ENCODE results near the gene XIRP1.

The XIRP1 gene

DNA sequence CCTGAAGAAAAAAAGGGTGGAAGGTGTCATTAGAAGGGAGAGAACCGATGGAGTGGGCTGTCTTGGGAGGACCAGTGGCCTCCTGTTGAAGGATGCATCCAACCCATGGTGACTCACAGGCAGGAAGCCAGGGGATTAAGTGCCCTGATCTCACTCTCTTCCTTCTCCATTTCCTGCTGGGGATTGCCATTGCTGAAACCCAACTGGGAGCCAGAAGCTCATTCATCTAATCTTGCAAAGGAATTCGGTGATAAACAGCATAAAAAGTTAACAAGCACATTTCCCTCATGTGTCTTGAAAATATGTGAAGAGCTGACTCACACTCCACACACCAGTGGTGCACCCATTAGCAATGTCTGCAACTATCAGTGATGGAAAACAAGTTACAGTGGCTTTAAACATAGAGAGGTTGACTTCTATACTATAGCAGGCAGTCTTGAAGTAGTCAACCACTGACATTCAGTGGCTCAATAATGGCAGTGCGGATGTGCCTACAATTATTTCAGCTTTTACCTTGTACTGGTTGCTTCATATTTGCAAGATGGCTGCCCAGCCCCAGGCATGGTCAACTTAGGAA, 26.2 kb downstream of the XIRP1 start:
- no peak overlapping the region for H3K27ac ChIP-seq (ENCODE audit: low read length)
- no peak overlapping the region for H3K9ac ChIP-seq (ENCODE audit: low read length)
- H3K27me3 ChIP-seq (ENCODE audit: low read depth, low read length) = no peaks in the 10 kb centered on the region
- no peaks in the 10 kb centered on the region for H3K36me3 ChIP-seq (replicated peaks; ENCODE audit: low read depth, low read length)
- no peaks in the 10 kb centered on the region for H3K79me2 ChIP-seq (ENCODE audit: low read length)
- no peak overlapping the region for H3K4me3 ChIP-seq (ENCODE audit: low read length)
- H3K4me2 ChIP-seq (ENCODE audit: low read length) = no peak overlapping the region
- no peaks in the 10 kb centered on the region for H3K9me3 ChIP-seq (ENCODE audit: insufficient read depth, low read length)
- no peaks in the 10 kb centered on the region for H3K4me1 ChIP-seq (ENCODE audit: low read length)
- H4K20me1 ChIP-seq (ENCODE audit: insufficient read depth, low read length) = no peaks in the 10 kb centered on the region
- no peak overlapping the region for H2AFZ ChIP-seq (ENCODE audit: low read depth, low read length)
- TF ChIP-seq EZH2phosphoT487 (IDR thresholded peaks at IDR 0.05; ENCODE audit: low read depth) (no peak), CTCF (IDR thresholded peaks at IDR 0.05; ENCODE audit: low read depth, low read length) (peak; percentile 32; the same call in 1 of the 2 replicates)

DNA sequence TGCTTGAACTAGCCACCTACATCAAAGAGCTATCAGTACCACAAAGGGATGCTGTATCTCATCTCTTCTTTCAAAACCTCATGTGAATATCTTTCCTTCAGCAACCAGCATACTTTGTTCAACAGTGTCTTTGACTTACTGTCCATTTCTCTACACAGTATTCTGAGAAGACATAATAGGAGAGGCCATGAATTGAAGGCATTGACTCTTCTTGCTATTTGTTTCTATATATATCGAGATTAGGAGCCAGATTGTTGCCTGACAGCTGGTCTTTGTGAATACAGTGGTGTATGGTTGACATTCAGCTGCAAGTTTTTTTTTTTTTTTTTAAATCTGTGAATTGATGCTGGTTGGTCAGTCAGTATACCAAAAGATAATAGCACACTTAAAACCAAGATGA, 26.9 kb downstream of the XIRP1 start:
- no peaks in the 10 kb centered on the region for H3K4me1 ChIP-seq (ENCODE audit: low read length)
- no peaks in the 10 kb centered on the region for H3K36me3 ChIP-seq (replicated peaks; ENCODE audit: low read depth, low read length)
- no peaks in the 10 kb centered on the region for H4K20me1 ChIP-seq (ENCODE audit: insufficient read depth, low read length)
- no peak overlapping the region for H3K9ac ChIP-seq (ENCODE audit: low read length)
- no peak overlapping the region for H3K4me3 ChIP-seq (ENCODE audit: low read length)
- no peak overlapping the region for H2AFZ ChIP-seq (ENCODE audit: low read depth, low read length)
- TF ChIP-seq CTCF (IDR thresholded peaks at IDR 0.05; ENCODE audit: low read depth, low read length) (no peak), EZH2phosphoT487 (IDR thresholded peaks at IDR 0.05; ENCODE audit: low read depth) (no peak)
- no peaks in the 10 kb centered on the region for H3K79me2 ChIP-seq (ENCODE audit: low read length)
- H3K27ac ChIP-seq (ENCODE audit: low read length) = no peak overlapping the region
- H3K9me3 ChIP-seq (ENCODE audit: insufficient read depth, low read length) = no peaks in the 10 kb centered on the region
- H3K27me3 ChIP-seq (ENCODE audit: low read depth, low read length) = no peaks in the 10 kb centered on the region
- no peak overlapping the region for H3K4me2 ChIP-seq (ENCODE audit: low read length)

DNA sequence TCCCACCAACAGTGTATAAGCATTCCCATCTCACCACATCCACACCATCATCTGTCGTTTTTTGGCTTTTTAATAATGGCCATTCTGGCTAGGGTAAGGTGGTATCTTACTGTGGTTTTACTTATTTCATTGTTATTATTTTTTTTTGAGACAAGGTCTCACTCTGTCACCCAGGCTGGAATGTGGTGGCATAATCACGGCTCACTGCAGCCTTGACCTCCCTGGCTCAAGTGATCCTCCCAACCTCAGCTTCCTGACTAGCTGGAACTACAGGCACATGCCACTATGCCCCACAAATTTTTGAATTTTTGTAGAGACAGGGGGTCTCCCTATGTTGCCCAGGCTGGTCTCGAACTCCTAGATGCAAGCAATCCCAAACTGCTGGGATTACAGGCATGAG, 28.0 kb downstream of the XIRP1 start:
- Histone ChIP-seq H3K4me1 (ENCODE audit: low read length) (no peaks in the 10 kb centered on the region), H3K79me2 (ENCODE audit: low read length) (no peaks in the 10 kb centered on the region), H3K9ac (ENCODE audit: low read length) (no peak overlapping the region), H3K9me3 (ENCODE audit: insufficient read depth, low read length) (no peaks in the 10 kb centered on the region), H2AFZ (ENCODE audit: low read depth, low read length) (no peak overlapping the region), H3K36me3 (replicated peaks; ENCODE audit: low read depth, low read length) (no peaks in the 10 kb centered on the region), H3K4me3 (ENCODE audit: low read length) (no peak overlapping the region), H3K27ac (ENCODE audit: low read length) (no peak overlapping the region), H3K27me3 (ENCODE audit: low read depth, low read length) (no peaks in the 10 kb centered on the region), H3K4me2 (ENCODE audit: low read length) (no peak overlapping the region), H4K20me1 (ENCODE audit: insufficient read depth, low read length) (no peaks in the 10 kb centered on the region)
- no peak for TF ChIP-seq EZH2phosphoT487 (IDR thresholded peaks at IDR 0.05; ENCODE audit: low read depth)
- TF ChIP-seq CTCF (IDR thresholded peaks at IDR 0.05; ENCODE audit: low read depth, low read length) = no peak

- Histone ChIP-seq H3K79me2 (ENCODE audit: low read length) (no peaks in the 10 kb centered on the region; the same call in 1 of the 2 replicates), H4K20me1 (ENCODE audit: insufficient read depth, low read length) (no peaks in the 10 kb centered on the region), H3K9ac (ENCODE audit: low read length) (no peak overlapping the region), H2AFZ (ENCODE audit: low read depth, low read length) (no peak overlapping the region), H3K27me3 (ENCODE audit: low read depth, low read length) (peaks cover 31% of the 10 kb centered on the region), H3K36me3 (replicated peaks; ENCODE audit: low read depth, low read length) (no peaks in the 10 kb centered on the region), H3K4me3 (ENCODE audit: low read length) (no peak overlapping the region), H3K4me2 (ENCODE audit: low read length) (no peak overlapping the region), H3K9me3 (ENCODE audit: insufficient read depth, low read length) (no peaks in the 10 kb centered on the region), H3K4me1 (ENCODE audit: low read length) (peaks cover 4% of the 10 kb centered on the region; the same call in 1 of the 2 replicates), H3K27ac (ENCODE audit: low read length) (no peak overlapping the region)
- TF ChIP-seq EZH2phosphoT487 (IDR thresholded peaks at IDR 0.05; ENCODE audit: low read depth) (no peak), CTCF (IDR thresholded peaks at IDR 0.05; ENCODE audit: low read depth, low read length) (no peak)
Observed at GRCh38 chr3:39158148-39158715, 34.2 kb downstream of the XIRP1 start.

Measured in OCI-LY3 (cell line).